Duodenal mucosa (tissue), 2 donors: ENCODE results near the gene MYL9.

ENCODE experiments used
- H3K27ac ChIP-seq: one replicate; pipeline ENCODE4 v1.7.0; 2013; ENCODE audit warnings: low read depth, low read length
- H3K27me3 ChIP-seq, 2 donors: one replicate each; pipeline ENCODE4 v1.7.0; 2013; ENCODE audit warnings: low read length in 2 of 2, control low read depth in 1 of 2; ENCODE audit not compliant: insufficient read depth in 2 of 2, control insufficient read depth in 1 of 2
- H3K36me3 ChIP-seq, 2 donors: one replicate each; pipeline ENCODE4 v1.7.0; 2013; ENCODE audit warnings: low read length in 2 of 2, control low read depth in 1 of 2; ENCODE audit not compliant: insufficient read depth in 2 of 2, control insufficient read depth in 1 of 2
- H3K4me1 ChIP-seq, 2 donors: one replicate each; pipeline ENCODE4 v1.7.0; 2013; ENCODE audit warnings: low read length in 2 of 2, control low read depth in 1 of 2; ENCODE audit not compliant: insufficient read depth in 2 of 2, control insufficient read depth in 1 of 2
- H3K4me3 ChIP-seq, 2 donors: one replicate each; pipeline ENCODE4 v1.7.0; 2013; ENCODE audit warnings: low read length in 2 of 2, low read depth in 1 of 2
- H3K9ac ChIP-seq, 2 donors: one replicate each; pipeline ENCODE4 v1.7.0; 2013; ENCODE audit warnings: low read length in 2 of 2, low read depth in 1 of 2
- H3K9me3 ChIP-seq, 2 donors: one replicate each; pipeline ENCODE4 v1.7.0; 2013; ENCODE audit warnings: low read length in 2 of 2, control low read depth in 1 of 2; ENCODE audit not compliant: control insufficient read depth in 1 of 2

MYL9 gene

GRCh38 chr20:36582821-36583220 is 41.5 kb downstream of the MYL9 start:
- Histone ChIP-seq H3K4me3 (no peak overlapping the region), H3K4me1 (no peaks in the 10 kb centered on the region), H3K9ac (no peak overlapping the region), H3K9me3 (no peaks in the 10 kb centered on the region), H3K27ac (no peak overlapping the region), H3K36me3 (peaks cover 10 to 35% of the 10 kb centered on the region in 2 donors), H3K27me3 (no peaks in the 10 kb centered on the region)

GRCh38 chr20:36584018-36584481 is 42.7 kb downstream of the MYL9 start:
- Histone ChIP-seq H3K27ac (no peak overlapping the region), H3K9ac (no peak overlapping the region), H3K9me3 (no peaks in the 10 kb centered on the region), H3K4me1 (no peaks in the 10 kb centered on the region), H3K4me3 (no peak overlapping the region), H3K36me3 (peaks cover 10 to 28% of the 10 kb centered on the region in 2 donors), H3K27me3 (no peaks in the 10 kb centered on the region)

GRCh38 chr20:36585410-36586125 is 44.2 kb downstream of the MYL9 start:
- no peaks in the 10 kb centered on the region for H3K27me3 ChIP-seq
- H3K4me3 ChIP-seq: no peak overlapping the region
- H3K9ac ChIP-seq: no peak overlapping the region
- H3K4me1 ChIP-seq: no peaks in the 10 kb centered on the region
- peaks cover 5 to 15% of the 10 kb centered on the region in 2 donors for H3K36me3 ChIP-seq
- no peak overlapping the region for H3K27ac ChIP-seq
- H3K9me3 ChIP-seq: no peaks in the 10 kb centered on the region

GRCh38 chr20:36587388-36588070 is 46.2 kb downstream of the MYL9 start:
- H3K4me1 ChIP-seq: no peaks in the 10 kb centered on the region
- no peak overlapping the region for H3K9ac ChIP-seq
- H3K27me3 ChIP-seq: no peaks in the 10 kb centered on the region
- H3K27ac ChIP-seq: no peak overlapping the region
- no peaks in the 10 kb centered on the region for H3K9me3 ChIP-seq
- peaks cover 2 to 11% of the 10 kb centered on the region in 2 donors for H3K36me3 ChIP-seq
- H3K4me3 ChIP-seq: no peak overlapping the region

- Histone ChIP-seq H3K27ac (no peak overlapping the region), H3K36me3 (peaks cover 0 to 5% of the 10 kb centered on the region in 2 donors)
Measured at GRCh38 chr20:36591281-36591680, 50.0 kb downstream of the MYL9 start.

GRCh38 chr20:36591854-36592641 is 50.7 kb downstream of the MYL9 start:
- Histone ChIP-seq H3K36me3 (peaks cover 0 to 5% of the 10 kb centered on the region in 2 donors), H3K4me3 (no peak overlapping the region), H3K27me3 (no peaks in the 10 kb centered on the region), H3K9ac (no peak overlapping the region), H3K9me3 (no peaks in the 10 kb centered on the region), H3K27ac (no peak overlapping the region), H3K4me1 (peaks cover 0 to 8% of the 10 kb centered on the region in 2 donors)

More at GRCh38 chr20:36591281-36591680, 50.0 kb downstream of the MYL9 start:
- Histone ChIP-seq H3K4me1 (peaks cover 0 to 8% of the 10 kb centered on the region in 2 donors), H3K9me3 (no peaks in the 10 kb centered on the region), H3K4me3 (no peak overlapping the region), H3K9ac (no peak overlapping the region), H3K27me3 (no peaks in the 10 kb centered on the region)

- H3K4me3 ChIP-seq: no peak overlapping the region
- H3K36me3 ChIP-seq: peaks cover 0 to 5% of the 10 kb centered on the region in 2 donors
- H3K9ac ChIP-seq: no peak overlapping the region
- no peaks in the 10 kb centered on the region for H3K27me3 ChIP-seq
- H3K9me3 ChIP-seq: no peaks in the 10 kb centered on the region
- H3K27ac ChIP-seq: no peak overlapping the region
- H3K4me1 ChIP-seq: peaks cover under 1 to 8% of the 10 kb centered on the region in 2 donors
Measured at GRCh38 chr20:36593347-36593929, 52.1 kb downstream of the MYL9 start.

- Histone ChIP-seq H3K4me3 (no peak overlapping the region), H3K9ac (no peak overlapping the region), H3K27ac (no peak overlapping the region)
Measured at GRCh38 chr20:36599912-36600345, 58.6 kb downstream of the MYL9 start.

More at GRCh38 chr20:36599912-36600345, 58.6 kb downstream of the MYL9 start:
- H3K36me3 ChIP-seq: no peaks in the 10 kb centered on the region
- H3K4me1 ChIP-seq: peaks cover 8 to 9% of the 10 kb centered on the region in 2 donors
- H3K27me3 ChIP-seq: no peaks in the 10 kb centered on the region
- no peaks in the 10 kb centered on the region for H3K9me3 ChIP-seq
